Muscle of leg (tissue), 11 donors: ENCODE results near the gene PAPOLA. TPM values are rescaled to one million over a fixed set of nuclear protein-coding genes. Genes with fewer than 3 reads are reported as not detected.
A peak's percentile ranks its signal among the peaks of the same experiment; 100 is the strongest.

Experiments
- DNase-seq: peaks from one replicate; pipeline ENCODE4 v3.0.0; 2013
- H3K27ac ChIP-seq: one replicate; pipeline ENCODE4 v1.5.1; 2013; ENCODE audit warnings: mild to moderate bottlenecking, low read length, control low read depth
- H3K27me3 ChIP-seq: one replicate; pipeline ENCODE4 v1.6.1; 2013; ENCODE audit warnings: low read length; ENCODE audit not compliant: control insufficient read depth, insufficient read depth
- H3K36me3 ChIP-seq: one replicate; pipeline ENCODE4 v1.6.1; 2013; ENCODE audit warnings: low read length; ENCODE audit not compliant: control insufficient read depth, insufficient read depth
- H3K4me1 ChIP-seq: one replicate; pipeline ENCODE4 v1.6.1; 2013; ENCODE audit warnings: low read length; ENCODE audit not compliant: control insufficient read depth, insufficient read depth
- H3K4me3 ChIP-seq: one replicate; pipeline ENCODE4 v1.5.1; 2013; ENCODE audit warnings: low read length, control low read depth
- H3K9me3 ChIP-seq: replicated peaks from 2 replicates; pipeline ENCODE4 v1.6.1; 2013; ENCODE audit warnings: low read depth, low read length; ENCODE audit not compliant: control insufficient read depth
- WGBS: methylation state at CpG from one replicate; pipeline ENCODE4 v1.1.5; 2013; ENCODE audit warnings: missing lambda C conversion rate; ENCODE audit not compliant: insufficient coverage; 5-methylcytosine and 5-hydroxymethylcytosine counted together
- polyA plus RNA-seq, 8 donors: library from polyadenylated mRNA; unstranded; fragments of 120-200 nt; gene quantifications; one replicate each; pipeline versions ENCODE4 v1.2.1 to v1.2.3, GENCODE V29; 2013; ENCODE audit warnings: inconsistent platforms in 1 of 8, low replicate concordance in 1 of 8; ENCODE audit not compliant: insufficient read length in 8 of 8, insufficient read depth in 1 of 8
- total RNA-seq: library from RNA; stranded (reverse); fragments of 120-200 nt; gene quantifications from one replicate; pipeline ENCODE4 v1.2.4, GENCODE V29; 2013

The PAPOLA gene
- total and polyA plus RNA-seq, 9 donors = 72.9 to 111 (median 89.7) TPM

GRCh38 chr14:96538097-96538989, 36.2 kb downstream of the PAPOLA start:
- Histone ChIP-seq H3K36me3 (no peaks in the 10 kb centered on the region), H3K4me3 (no peak overlapping the region), H3K27ac (no peak overlapping the region), H3K4me1 (no peaks in the 10 kb centered on the region), H3K9me3 (no peaks in the 10 kb centered on the region), H3K27me3 (no peaks in the 10 kb centered on the region)
- DNase-seq = no peak
- WGBS = no CpG with 5 or more reads among the region's 3 CpGs

GRCh38 chr14:96538990-96539317, 36.8 kb downstream of the PAPOLA start:
- no peaks in the 10 kb centered on the region for H3K9me3 ChIP-seq

GRCh38 chr14:96554315-96554910, 52.2 kb downstream of the PAPOLA start:
- DNase-seq = no peak
- no CpG with 5 or more reads among the region's 3 CpGs for WGBS
- peaks cover 24% of the 10 kb centered on the region for H3K36me3 ChIP-seq

More at GRCh38 chr14:96538990-96539317, 36.8 kb downstream of the PAPOLA start:
- H3K4me1 ChIP-seq = no peaks in the 10 kb centered on the region
- H3K36me3 ChIP-seq = peaks cover 2% of the 10 kb centered on the region
- no CpG with 5 or more reads among the region's 1 CpG for WGBS
- no peak for DNase-seq
- no peak overlapping the region for H3K27ac ChIP-seq
- no peak overlapping the region for H3K4me3 ChIP-seq
- no peaks in the 10 kb centered on the region for H3K27me3 ChIP-seq

GRCh38 chr14:96559571-96559970, 57.4 kb downstream of the PAPOLA start:
- Histone ChIP-seq H3K27ac (no peak overlapping the region), H3K4me1 (no peaks in the 10 kb centered on the region), H3K27me3 (no peaks in the 10 kb centered on the region), H3K9me3 (no peaks in the 10 kb centered on the region), H3K4me3 (no peak overlapping the region), H3K36me3 (peaks cover 8% of the 10 kb centered on the region)
- WGBS = no CpG with 5 or more reads among the region's 1 CpG
- no peak for DNase-seq

More at GRCh38 chr14:96554315-96554910, 52.2 kb downstream of the PAPOLA start:
- no peaks in the 10 kb centered on the region for H3K27me3 ChIP-seq
- no peak overlapping the region for H3K27ac ChIP-seq
- no peaks in the 10 kb centered on the region for H3K4me1 ChIP-seq
- no peak overlapping the region for H3K4me3 ChIP-seq
- H3K9me3 ChIP-seq = no peaks in the 10 kb centered on the region

GRCh38 chr14:96564389-96564788, 62.2 kb downstream of the PAPOLA start:
- no CpG with 5 or more reads among the region's 1 CpG for WGBS
- H3K36me3 ChIP-seq = peaks cover 4% of the 10 kb centered on the region
- DNase-seq = no peak
- no peak overlapping the region for H3K4me3 ChIP-seq
- no peaks in the 10 kb centered on the region for H3K4me1 ChIP-seq
- H3K27me3 ChIP-seq = no peaks in the 10 kb centered on the region
- no peaks in the 10 kb centered on the region for H3K9me3 ChIP-seq
- H3K27ac ChIP-seq = no peak overlapping the region

- Histone ChIP-seq H3K4me3 (no peak overlapping the region), H3K9me3 (no peaks in the 10 kb centered on the region), H3K36me3 (peaks cover 4% of the 10 kb centered on the region), H3K27ac (no peak overlapping the region), H3K27me3 (no peaks in the 10 kb centered on the region), H3K4me1 (no peaks in the 10 kb centered on the region)
- no peak for DNase-seq
- no CpG with 5 or more reads among the region's 2 CpGs for WGBS
These were observed 63.6 kb downstream of the PAPOLA start for GRCh38 chr14:96565811-96566210.

- Histone ChIP-seq H3K36me3 (peaks cover 4% of the 10 kb centered on the region), H3K27me3 (no peaks in the 10 kb centered on the region), H3K4me1 (no peaks in the 10 kb centered on the region), H3K9me3 (no peaks in the 10 kb centered on the region), H3K4me3 (no peak overlapping the region), H3K27ac (no peak overlapping the region)
- DNase-seq = peak; percentile 49
- no CpG with 5 or more reads among the region's 3 CpGs for WGBS
These were observed 65.2 kb downstream of the PAPOLA start for GRCh38 chr14:96567289-96567899.

GRCh38 chr14:96568621-96569020, 66.4 kb downstream of the PAPOLA start:
- Histone ChIP-seq H3K4me3 (no peak overlapping the region), H3K4me1 (no peaks in the 10 kb centered on the region), H3K9me3 (no peaks in the 10 kb centered on the region), H3K27me3 (no peaks in the 10 kb centered on the region), H3K36me3 (peaks cover 4% of the 10 kb centered on the region), H3K27ac (no peak overlapping the region)
- DNase-seq = no peak

GRCh38 chr14:96571311-96571710, 69.1 kb downstream of the PAPOLA start:
- no peaks in the 10 kb centered on the region for H3K9me3 ChIP-seq
- H3K36me3 ChIP-seq = no peaks in the 10 kb centered on the region
- H3K27ac ChIP-seq = no peak overlapping the region
- peaks cover 2% of the 10 kb centered on the region for H3K4me1 ChIP-seq
- H3K27me3 ChIP-seq = no peaks in the 10 kb centered on the region
- DNase-seq = no peak
- no peak overlapping the region for H3K4me3 ChIP-seq
- WGBS = no CpG with 5 or more reads among the region's 4 CpGs

GRCh38 chr14:96573473-96574100, 71.4 kb downstream of the PAPOLA start:
- no peak overlapping the region for H3K27ac ChIP-seq
- H3K36me3 ChIP-seq = no peaks in the 10 kb centered on the region
- 100% methylated on average over 1 of the region's 5 CpGs for WGBS
- no peaks in the 10 kb centered on the region for H3K9me3 ChIP-seq
- H3K27me3 ChIP-seq = peaks cover 4% of the 10 kb centered on the region
- DNase-seq = no peak
- H3K4me1 ChIP-seq = peaks cover 2% of the 10 kb centered on the region
- H3K4me3 ChIP-seq = no peak overlapping the region
